GM10248 (cell line): ENCODE results near the gene PUM2.

Experiments
- CTCF ChIA-PET: fragments of 300-600 bp; sonication (Branson Sonifier 250); formaldehyde crosslinking; extraction: SDS; loops from one replicate; lab custom pipeline; 2021; ENCODE audit warnings: antibody characterized with exemption; lab: Yijun Ruan, JAX
- POLR2A ChIA-PET: fragments of 350-650 bp; sonication (Branson Sonifier 250); formaldehyde crosslinking; extraction: SDS; loops from one replicate; lab custom pipeline; 2020; ENCODE audit warnings: antibody characterized with exemption; lab: Yijun Ruan, JAX
- DNase-seq: peaks from one replicate; pipeline ENCODE4 v3.0.0; 2012; ENCODE audit errors: extremely low spot score
- TF ChIP-seq, protein P1 (sequence below): IDR thresholded peaks from 2 replicates; pipeline ENCODE4 v1.5.1; 2012; ENCODE audit warnings: mild to moderate bottlenecking, low read depth; ENCODE audit errors: extremely low read depth, missing control alignments, control extremely low read depth

Gene PUM2

DNA sequence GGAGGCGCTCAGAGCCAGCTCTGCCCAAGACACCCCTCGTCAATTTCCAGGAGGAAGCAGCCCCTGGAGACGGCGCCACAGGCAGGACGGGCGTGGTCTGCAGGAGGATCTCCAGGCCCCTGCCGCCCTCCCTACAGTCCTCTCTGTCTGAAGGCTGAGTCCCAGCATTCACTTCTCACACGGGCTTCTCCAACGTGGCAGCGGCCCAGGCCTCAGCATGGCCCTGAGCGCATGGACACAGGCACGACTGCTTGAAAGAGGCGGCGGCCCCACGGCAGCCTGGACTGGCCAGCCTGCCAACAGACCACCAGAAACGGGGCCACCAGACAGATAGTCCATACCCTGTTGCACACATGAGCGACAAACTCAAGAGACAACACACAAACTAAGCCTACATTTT lies 149.0 kb downstream of the PUM2 start:
- CTCF ChIA-PET = no interaction called here
- DNase-seq = no peak
- POLR2A ChIA-PET = interaction anchor here (0.6 kb wide), 1 partner anchor 101 kb away, joined by 3 read pairs; no protein-coding TSS in a partner anchor
- TF ChIP-seq, protein P1, sequence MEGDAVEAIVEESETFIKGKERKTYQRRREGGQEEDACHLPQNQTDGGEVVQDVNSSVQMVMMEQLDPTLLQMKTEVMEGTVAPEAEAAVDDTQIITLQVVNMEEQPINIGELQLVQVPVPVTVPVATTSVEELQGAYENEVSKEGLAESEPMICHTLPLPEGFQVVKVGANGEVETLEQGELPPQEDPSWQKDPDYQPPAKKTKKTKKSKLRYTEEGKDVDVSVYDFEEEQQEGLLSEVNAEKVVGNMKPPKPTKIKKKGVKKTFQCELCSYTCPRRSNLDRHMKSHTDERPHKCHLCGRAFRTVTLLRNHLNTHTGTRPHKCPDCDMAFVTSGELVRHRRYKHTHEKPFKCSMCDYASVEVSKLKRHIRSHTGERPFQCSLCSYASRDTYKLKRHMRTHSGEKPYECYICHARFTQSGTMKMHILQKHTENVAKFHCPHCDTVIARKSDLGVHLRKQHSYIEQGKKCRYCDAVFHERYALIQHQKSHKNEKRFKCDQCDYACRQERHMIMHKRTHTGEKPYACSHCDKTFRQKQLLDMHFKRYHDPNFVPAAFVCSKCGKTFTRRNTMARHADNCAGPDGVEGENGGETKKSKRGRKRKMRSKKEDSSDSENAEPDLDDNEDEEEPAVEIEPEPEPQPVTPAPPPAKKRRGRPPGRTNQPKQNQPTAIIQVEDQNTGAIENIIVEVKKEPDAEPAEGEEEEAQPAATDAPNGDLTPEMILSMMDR = no peak

DNA sequence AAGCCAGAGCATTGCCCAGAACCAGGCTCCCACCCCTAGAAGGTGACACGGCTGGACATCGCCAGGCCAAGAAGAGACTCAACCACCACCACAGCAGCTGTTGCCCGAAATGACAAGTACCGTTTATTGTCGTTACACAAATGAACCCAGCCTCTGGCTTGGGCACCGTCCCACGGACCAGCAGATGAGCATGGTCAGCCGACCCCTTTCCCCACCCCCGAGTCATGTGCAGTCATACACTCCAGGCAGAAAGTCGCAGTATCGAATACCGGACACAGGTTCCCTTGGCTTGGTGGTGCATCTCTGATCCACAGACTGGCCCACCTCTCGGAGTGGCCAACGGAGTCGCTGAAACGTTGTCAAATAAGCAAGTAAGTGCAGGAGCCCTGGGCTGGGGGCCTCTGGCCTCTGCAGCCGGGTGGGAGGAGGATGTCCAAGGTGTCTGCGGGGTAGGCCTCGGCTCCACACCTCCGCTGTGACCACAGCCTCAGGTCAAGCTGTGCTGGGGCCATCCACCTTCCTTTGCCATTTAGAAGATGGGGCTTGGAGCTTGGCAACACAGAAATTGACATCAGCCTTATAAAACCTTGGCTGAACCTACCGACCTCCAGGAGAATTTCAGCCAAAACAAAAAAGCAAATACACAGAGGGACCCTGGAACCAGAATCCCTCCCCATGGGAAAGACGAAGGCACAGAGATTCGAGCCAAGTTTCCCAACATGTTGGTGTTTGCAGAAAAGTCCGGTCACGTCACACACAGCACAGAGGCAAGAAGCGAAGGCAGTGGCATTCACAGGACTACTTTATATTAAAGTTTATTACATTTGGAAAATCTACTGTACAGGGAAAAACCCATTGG lies 149.7 kb downstream of the PUM2 start:
- no peak for DNase-seq
- POLR2A ChIA-PET = no interaction called here
- CTCF ChIA-PET = no interaction called here
- TF ChIP-seq, protein P1 = no peak

DNA sequence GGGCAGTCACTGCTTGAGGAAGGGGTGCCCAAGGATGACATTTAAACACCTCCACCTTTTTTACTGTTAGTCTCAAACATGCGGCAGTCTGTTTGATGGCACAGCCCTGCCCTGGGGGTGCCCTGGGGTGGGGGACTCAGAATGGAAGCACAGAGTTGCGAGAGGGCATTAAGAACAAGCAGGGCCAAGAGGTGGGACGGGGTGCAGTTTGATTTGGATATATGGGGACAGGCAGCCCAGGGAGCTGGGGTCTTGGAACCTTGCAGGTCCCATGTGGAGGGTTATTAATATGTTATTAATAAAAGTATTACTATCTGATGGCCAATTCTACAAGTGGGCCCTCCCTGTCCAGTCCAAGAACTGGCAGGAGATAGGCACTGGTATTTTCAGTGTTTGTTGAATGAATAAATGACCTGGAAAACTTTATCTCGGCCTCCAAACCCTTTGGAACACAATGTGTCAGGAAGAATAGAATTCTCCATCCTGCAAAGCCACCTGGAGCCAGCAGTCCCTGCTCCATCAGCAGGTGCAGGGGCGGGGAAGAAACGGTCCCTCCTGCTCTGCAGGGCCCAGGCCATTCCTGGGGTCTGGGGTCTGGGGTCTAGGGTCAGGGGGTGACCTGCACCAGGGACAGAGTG lies 150.9 kb downstream of the PUM2 start:
- DNase-seq = no peak
- ChIA-PET POLR2A (no interaction called here), CTCF (interaction anchor here (1.3 kb wide), 1 partner anchor 20 kb away, joined by 3 read pairs; no protein-coding TSS in a partner anchor)
- TF ChIP-seq, protein P1 = no peak

DNA sequence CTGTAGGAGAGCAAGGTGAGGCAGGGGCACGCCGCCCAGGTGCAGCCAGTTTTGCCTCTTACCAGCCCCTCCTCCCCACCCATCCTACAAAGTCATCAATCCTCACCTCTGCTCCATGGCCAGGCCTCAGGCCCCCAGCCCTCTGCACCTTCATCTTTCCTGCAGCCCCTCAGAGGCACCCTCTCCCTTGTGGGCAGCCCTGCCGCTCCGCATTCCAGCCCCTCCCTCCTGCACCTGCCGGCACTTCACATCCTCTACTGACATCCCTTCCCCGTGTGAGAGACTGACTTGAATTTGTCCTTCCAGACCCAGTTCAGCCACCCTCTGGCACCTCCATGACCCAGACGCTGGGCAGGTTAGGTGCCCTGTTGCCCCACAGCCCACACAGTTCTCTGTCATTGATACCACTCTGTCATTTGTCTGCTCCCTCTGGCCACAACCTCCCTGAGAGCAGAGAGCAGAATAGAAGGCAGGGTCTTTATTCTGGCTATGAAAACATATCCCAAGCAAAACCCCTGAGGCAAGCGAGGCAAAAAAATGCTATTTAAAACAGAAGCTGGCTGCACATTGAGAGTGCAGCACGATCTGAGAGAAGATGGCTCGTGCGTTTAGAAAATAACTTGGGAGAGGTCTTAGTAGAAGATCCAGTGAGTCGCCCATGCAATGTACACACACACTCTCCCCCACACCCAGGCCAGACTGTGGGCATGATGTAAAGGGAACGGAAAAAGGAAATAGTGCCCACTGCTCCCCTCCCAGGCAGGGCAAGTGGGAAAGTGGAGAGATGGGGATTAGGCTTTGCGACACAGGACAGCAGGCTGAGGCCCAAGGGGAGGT lies 151.6 kb downstream of the PUM2 start:
- TF ChIP-seq, protein P1 = no peak
- ChIA-PET CTCF (interaction anchor here (1.3 kb wide), 1 partner anchor 20 kb away, joined by 3 read pairs; no protein-coding TSS in a partner anchor), POLR2A (no interaction called here)

More for the DNA sequence above, 151.6 kb downstream of the PUM2 start:
- DNase-seq = no peak
